HG02981 (cell line): ENCODE data around the gene AARS2.

Experiments
- ATAC-seq: cut with Tn5 transposase; IDR thresholded peaks from one replicate; pipeline ENCODE4 v1.9.1; 2021; ENCODE audit warnings: mild to moderate bottlenecking, moderate library complexity; ENCODE audit not compliant: unreplicated experiment

AARS2 gene

DNA sequence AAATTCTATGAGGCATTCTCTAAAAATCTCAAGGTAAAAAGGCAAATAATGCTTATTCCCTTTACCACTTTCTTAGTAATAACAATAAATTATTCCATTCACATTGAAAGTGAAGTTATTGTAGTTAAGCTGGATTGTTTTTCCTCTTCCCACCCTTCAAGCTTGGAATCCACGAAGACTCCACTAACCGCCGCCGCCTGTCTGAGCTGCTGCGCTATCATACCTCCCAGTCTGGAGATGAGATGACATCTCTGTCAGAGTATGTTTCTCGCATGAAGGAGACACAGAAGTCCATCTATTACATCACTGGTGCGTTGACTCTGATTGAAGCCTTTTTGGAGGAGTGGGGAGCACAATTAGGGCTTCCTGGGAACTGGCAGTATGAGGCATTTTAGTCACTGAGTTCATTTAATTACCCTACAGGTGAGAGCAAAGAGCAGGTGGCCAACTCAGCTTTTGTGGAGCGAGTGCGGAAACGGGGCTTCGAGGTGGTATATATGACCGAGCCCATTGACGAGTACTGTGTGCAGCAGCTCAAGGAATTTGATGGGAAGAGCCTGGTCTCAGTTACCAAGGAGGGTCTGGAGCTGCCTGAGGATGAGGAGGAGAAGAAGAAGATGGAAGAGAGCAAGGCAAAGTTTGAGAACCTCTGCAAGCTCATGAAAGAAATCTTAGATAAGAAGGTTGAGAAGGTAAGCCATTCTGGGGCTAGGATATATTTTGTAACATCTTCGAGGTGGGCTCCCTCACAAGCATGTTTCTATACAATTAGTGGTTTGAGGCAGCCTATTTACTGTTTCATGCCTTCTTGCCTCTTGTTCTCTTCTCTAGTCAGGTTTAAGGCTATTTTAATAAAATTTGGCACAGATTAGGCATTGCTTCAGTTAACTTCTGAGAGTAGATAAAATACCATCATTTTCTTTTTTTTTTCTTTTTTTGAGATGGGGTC is 61.3 kb downstream of the AARS2 start:
- ATAC-seq = no peak

DNA sequence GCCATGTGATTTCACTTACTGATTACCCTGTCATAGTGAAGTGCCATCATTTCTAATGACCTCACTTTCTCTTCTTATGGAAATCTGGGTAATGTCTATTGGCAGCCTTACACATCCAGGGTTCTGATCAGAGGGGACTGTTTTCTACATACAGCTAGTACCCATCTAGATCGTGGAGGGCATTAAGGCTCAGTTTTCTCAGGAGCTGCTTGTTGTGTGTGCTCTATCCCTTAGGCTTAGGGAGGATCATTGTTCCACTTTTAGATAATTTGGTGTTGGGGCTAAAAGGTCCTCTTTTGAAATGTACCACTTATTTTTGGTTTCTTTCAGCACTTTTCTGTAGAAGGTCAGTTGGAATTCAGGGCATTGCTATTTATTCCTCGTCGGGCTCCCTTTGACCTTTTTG is 62.4 kb downstream of the AARS2 start:
- ATAC-seq = no peak

DNA sequence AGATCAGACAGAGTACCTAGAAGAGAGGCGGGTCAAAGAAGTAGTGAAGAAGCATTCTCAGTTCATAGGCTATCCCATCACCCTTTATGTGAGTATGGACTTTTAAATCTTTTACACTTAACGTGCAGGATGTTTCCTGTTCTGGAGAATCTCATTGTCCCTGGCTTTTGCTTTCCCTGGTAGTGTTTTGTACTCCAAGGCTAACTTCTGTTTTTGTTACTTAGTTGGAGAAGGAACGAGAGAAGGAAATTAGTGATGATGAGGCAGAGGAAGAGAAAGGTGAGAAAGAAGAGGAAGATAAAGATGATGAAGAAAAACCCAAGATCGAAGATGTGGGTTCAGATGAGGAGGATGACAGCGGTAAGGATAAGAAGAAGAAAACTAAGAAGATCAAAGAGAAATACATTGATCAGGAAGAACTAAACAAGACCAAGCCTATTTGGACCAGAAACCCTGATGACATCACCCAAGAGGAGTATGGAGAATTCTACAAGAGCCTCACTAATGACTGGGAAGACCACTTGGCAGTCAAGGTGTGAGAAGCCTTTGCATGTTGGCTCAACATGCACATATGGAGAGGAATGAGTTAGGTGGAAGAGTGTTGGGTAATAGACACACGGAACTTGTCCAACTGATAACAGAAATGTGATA is 63.0 kb downstream of the AARS2 start:
- no peak for ATAC-seq
